Measurements from ENCODE around the gene RNF214.

Gene RNF214

GRCh38 chr11:117217141-117218084, 15.1 kb upstream of the RNF214 start:
- no peak for DNase-seq

- no peak for DNase-seq
Observed at GRCh38 chr11:117218133-117218915, 14.1 kb upstream of the RNF214 start.

- no peak for DNase-seq
Observed at GRCh38 chr11:117219001-117219400, 13.5 kb upstream of the RNF214 start.

GRCh38 chr11:117219455-117219854, 13.0 kb upstream of the RNF214 start:
- no peak for DNase-seq

GRCh38 chr11:117219995-117220394, 12.5 kb upstream of the RNF214 start:
- no peak for DNase-seq

GRCh38 chr11:117220568-117220967, 11.9 kb upstream of the RNF214 start:
- DNase-seq: no peak

- DNase-seq: no peak
Observed at GRCh38 chr11:117220999-117221774, 11.3 kb upstream of the RNF214 start.

GRCh38 chr11:117221775-117222517, 10.5 kb upstream of the RNF214 start:
- DNase-seq: no peak

- DNase-seq: no peak
Observed at GRCh38 chr11:117222991-117223740, 9.3 kb upstream of the RNF214 start.

GRCh38 chr11:117223741-117224689, 8.5 kb upstream of the RNF214 start:
- DNase-seq: no peak

- no peak for DNase-seq
Observed at GRCh38 chr11:117225553-117226170, 6.8 kb upstream of the RNF214 start.

GRCh38 chr11:117226388-117227385, 5.8 kb upstream of the RNF214 start:
- DNase-seq: no peak

GRCh38 chr11:117228091-117228490, 4.4 kb upstream of the RNF214 start:
- no peak for DNase-seq

GRCh38 chr11:117229411-117229810, 3.1 kb upstream of the RNF214 start:
- no peak for DNase-seq

GRCh38 chr11:117229931-117230285, 2.6 kb upstream of the RNF214 start:
- no peak for DNase-seq

- DNase-seq: peak; percentile 57
Observed at GRCh38 chr11:117230286-117230961, 2.0 kb upstream of the RNF214 start.

GRCh38 chr11:117230999-117231841, 1.3 kb upstream of the RNF214 start:
- DNase-seq: no peak

Measured in activated naive CD4-positive, alpha-beta T cell treated with anti-CD3 and anti-CD28 coated beads, Interleukin-2, amount 50 U/mL, for 16 hours (primary cell).